Muscle of leg (tissue), 11 donors: ENCODE results near the gene NOP58. TPM values are rescaled to one million over a fixed set of nuclear protein-coding genes. Genes with fewer than 3 reads are reported as not detected.
"Not testable (repeated sequence)": the region's sequence is repeated elsewhere in the genome, so short reads cannot be mapped to it uniquely, and the experiment has no call there.

ENCODE experiments used
- DNase-seq: peaks from one replicate; pipeline ENCODE4 v3.0.0; 2013
- H3K27ac ChIP-seq: one replicate; pipeline ENCODE4 v1.5.1; 2013; ENCODE audit warnings: mild to moderate bottlenecking, low read length, control low read depth
- H3K27me3 ChIP-seq: one replicate; pipeline ENCODE4 v1.6.1; 2013; ENCODE audit warnings: low read length; ENCODE audit not compliant: control insufficient read depth, insufficient read depth
- H3K36me3 ChIP-seq: one replicate; pipeline ENCODE4 v1.6.1; 2013; ENCODE audit warnings: low read length; ENCODE audit not compliant: control insufficient read depth, insufficient read depth
- H3K4me1 ChIP-seq: one replicate; pipeline ENCODE4 v1.6.1; 2013; ENCODE audit warnings: low read length; ENCODE audit not compliant: control insufficient read depth, insufficient read depth
- H3K4me3 ChIP-seq: one replicate; pipeline ENCODE4 v1.5.1; 2013; ENCODE audit warnings: low read length, control low read depth
- H3K9me3 ChIP-seq: replicated peaks from 2 replicates; pipeline ENCODE4 v1.6.1; 2013; ENCODE audit warnings: low read depth, low read length; ENCODE audit not compliant: control insufficient read depth
- WGBS: methylation state at CpG from one replicate; pipeline ENCODE4 v1.1.5; 2013; ENCODE audit warnings: missing lambda C conversion rate; ENCODE audit not compliant: insufficient coverage; 5-methylcytosine and 5-hydroxymethylcytosine counted together
- polyA plus RNA-seq, 8 donors: library from polyadenylated mRNA; unstranded; fragments of 120-200 nt; gene quantifications; one replicate each; pipeline versions ENCODE4 v1.2.1 to v1.2.3, GENCODE V29; 2013; ENCODE audit warnings: inconsistent platforms in 1 of 8, low replicate concordance in 1 of 8; ENCODE audit not compliant: insufficient read length in 8 of 8, insufficient read depth in 1 of 8
- total RNA-seq: library from RNA; stranded (reverse); fragments of 120-200 nt; gene quantifications from one replicate; pipeline ENCODE4 v1.2.4, GENCODE V29; 2013

The NOP58 gene
- total and polyA plus RNA-seq, 9 donors, result 56.6 to 72.3 (median 64.2) TPM

DNA sequence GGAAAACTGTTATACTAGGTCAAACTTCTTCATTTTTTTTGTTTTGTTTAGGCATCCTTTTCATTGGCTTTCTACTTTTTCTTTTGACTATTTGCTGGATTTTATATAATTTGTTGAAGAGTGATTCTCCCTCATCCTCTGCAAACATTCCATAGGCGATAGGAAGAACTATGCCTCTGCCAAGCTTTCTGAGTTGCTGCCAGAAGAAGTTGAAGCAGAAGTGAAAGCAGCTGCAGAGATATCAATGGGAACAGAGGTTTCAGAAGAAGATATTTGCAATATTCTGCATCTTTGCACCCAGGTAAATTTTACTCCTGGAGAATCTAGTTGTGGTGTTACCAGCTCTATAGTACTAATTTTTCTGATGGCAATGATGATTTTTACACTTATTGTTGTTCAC lies 25.4 kb downstream of the NOP58 start:
- Histone ChIP-seq H3K27me3 (no peaks in the 10 kb centered on the region), H3K36me3 (peaks cover 43% of the 10 kb centered on the region), H3K4me1 (no peaks in the 10 kb centered on the region), H3K4me3 (no peak overlapping the region), H3K9me3 (no peaks in the 10 kb centered on the region), H3K27ac (no peak overlapping the region)
- DNase-seq, result peak; percentile 62
- WGBS, result no CpG with 5 or more reads among the region's 1 CpG

DNA sequence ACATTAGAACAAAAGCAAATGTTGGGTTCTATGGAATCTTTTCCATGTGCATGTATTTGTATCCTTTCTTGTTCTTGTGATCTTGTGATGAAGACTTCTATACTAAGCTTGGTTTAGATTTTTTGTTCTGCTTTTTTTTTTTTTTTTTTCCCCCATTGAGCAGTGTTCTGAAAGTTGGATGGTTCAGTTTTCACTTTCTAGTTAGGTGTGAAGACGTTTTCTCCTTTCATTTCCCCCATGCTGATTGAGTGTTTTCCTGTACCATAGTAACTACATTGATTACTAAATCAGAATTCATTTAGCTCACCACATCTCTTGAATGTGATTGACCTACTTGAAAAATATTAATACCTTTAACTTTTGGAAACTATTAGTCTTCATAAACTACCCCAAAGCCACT lies 34.1 kb downstream of the NOP58 start:
- no peaks in the 10 kb centered on the region for H3K4me1 ChIP-seq
- no peaks in the 10 kb centered on the region for H3K27me3 ChIP-seq
- H3K36me3 ChIP-seq, result peaks cover 26% of the 10 kb centered on the region
- H3K27ac ChIP-seq, result no peak overlapping the region
- no CpG with 5 or more reads among the region's 1 CpG for WGBS
- H3K9me3 ChIP-seq, result no peaks in the 10 kb centered on the region
- DNase-seq, result no peak
- H3K4me3 ChIP-seq, result no peak overlapping the region

DNA sequence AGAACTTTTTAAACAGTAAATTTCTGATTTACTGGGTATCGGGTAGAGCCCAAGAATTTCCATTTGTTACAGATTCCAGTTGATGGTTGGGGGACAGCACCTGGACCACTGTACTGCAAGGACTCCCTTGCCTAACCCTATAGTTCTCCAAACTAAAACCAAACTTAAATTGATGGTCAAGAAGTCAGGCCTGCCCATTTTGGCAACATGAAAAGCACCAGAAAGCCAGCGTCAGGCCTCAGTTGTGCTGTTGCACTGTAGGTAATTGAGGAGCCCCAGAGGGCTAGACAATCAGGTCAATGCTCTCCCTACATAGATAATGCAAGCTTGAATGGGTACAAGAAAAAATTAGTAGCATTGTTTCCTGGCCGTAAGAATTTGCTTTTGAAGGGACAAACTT lies 40.5 kb downstream of the NOP58 start:
- no CpG with 5 or more reads among the region's 3 CpGs for WGBS
- H3K27ac ChIP-seq, result no peak overlapping the region
- peaks cover 4% of the 10 kb centered on the region for H3K4me1 ChIP-seq
- DNase-seq, result no peak
- H3K36me3 ChIP-seq, result peaks cover 22% of the 10 kb centered on the region
- no peaks in the 10 kb centered on the region for H3K9me3 ChIP-seq
- H3K27me3 ChIP-seq, result no peaks in the 10 kb centered on the region
- no peak overlapping the region for H3K4me3 ChIP-seq

DNA sequence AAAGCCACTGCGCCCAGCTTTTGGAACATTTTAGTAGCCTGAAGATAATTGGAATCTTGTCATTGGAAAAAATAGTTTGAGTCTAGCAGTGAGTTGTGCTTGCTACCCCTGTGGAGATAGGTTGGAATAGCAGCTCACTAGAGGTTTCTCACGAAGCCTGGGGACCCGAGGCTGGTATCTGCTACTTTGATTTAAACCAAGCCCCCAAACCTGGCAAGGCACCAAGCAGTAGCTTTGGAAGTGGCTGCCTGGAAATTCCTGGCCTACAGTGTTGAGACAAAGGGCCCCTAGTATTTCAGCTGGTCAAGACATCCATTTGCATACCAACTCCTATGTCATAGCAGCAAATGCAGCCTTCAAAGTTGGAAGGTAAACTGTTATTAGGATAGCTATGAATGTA lies 42.1 kb downstream of the NOP58 start:
- Histone ChIP-seq H3K4me1 (peaks cover 4% of the 10 kb centered on the region), H3K27ac (no peak overlapping the region), H3K4me3 (no peak overlapping the region), H3K9me3 (no peaks in the 10 kb centered on the region), H3K36me3 (peaks cover 19% of the 10 kb centered on the region), H3K27me3 (no peaks in the 10 kb centered on the region)
- 50% methylated on average over 2 of the region's 3 CpGs for WGBS
- DNase-seq, result peak; percentile 9

DNA sequence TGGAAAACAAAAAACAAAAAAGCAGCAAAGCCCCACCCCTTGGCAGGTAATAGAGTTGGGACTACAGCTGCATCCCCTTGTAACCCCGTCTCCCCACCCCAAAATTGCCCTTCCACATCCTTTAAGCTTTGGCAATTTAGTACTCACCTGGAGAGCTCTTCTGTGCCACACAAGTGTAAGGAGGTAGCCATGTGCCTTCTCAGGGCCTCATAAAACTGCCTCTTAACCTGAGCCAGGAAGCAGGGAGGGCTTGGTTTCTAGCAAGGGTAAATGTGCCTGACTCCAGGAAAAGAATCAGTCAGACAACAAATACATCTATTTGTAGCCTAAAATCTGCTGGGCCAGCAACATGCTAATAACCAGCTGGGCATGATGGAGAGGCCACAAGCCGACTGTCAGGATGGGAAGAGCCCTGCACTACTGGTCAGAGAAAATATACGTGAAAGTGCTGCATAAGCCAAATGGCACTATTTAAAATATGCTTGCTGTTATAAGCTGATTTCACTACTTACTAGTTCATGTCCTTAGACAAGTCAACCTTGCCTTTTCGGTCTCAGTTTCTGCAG lies 46.3 kb downstream of the NOP58 start:
- 60% methylated on average over 1 of the region's 4 CpGs for WGBS
- no peaks in the 10 kb centered on the region for H3K9me3 ChIP-seq
- peak; percentile 48 for DNase-seq

DNA sequence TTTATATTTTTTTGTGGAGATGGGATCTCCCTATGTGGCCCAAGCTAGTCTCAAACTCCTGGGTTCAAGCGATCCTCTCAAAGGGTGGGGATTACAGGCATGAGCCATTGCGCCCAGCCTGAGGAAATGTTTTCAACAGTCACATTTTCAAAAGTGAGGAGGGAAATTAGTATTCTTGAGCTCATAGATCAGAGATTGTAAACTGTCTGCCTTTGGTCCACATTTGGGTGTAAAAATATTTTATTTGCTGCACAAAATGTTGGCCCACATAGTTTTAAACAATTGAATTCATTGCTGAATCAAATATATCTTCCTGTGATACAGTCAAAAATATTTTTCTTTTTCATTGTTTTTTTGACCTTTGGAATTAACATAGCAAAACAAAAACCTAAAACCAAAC lies 48.6 kb downstream of the NOP58 start:
- DNase-seq, result no peak
- no peak overlapping the region for H3K4me3 ChIP-seq
- no peaks in the 10 kb centered on the region for H3K9me3 ChIP-seq
- WGBS, result 95% methylated on average over 2 of the region's 2 CpGs
- peaks cover 4% of the 10 kb centered on the region for H3K36me3 ChIP-seq
- H3K4me1 ChIP-seq, result peaks cover 6% of the 10 kb centered on the region
- H3K27me3 ChIP-seq, result no peaks in the 10 kb centered on the region
- H3K27ac ChIP-seq, result no peak overlapping the region

More for the DNA sequence above, 46.3 kb downstream of the NOP58 start:
- Histone ChIP-seq H3K4me3 (no peak overlapping the region), H3K4me1 (peaks cover 6% of the 10 kb centered on the region), H3K27me3 (no peaks in the 10 kb centered on the region), H3K27ac (no peak overlapping the region), H3K36me3 (peaks cover 4% of the 10 kb centered on the region)

DNA sequence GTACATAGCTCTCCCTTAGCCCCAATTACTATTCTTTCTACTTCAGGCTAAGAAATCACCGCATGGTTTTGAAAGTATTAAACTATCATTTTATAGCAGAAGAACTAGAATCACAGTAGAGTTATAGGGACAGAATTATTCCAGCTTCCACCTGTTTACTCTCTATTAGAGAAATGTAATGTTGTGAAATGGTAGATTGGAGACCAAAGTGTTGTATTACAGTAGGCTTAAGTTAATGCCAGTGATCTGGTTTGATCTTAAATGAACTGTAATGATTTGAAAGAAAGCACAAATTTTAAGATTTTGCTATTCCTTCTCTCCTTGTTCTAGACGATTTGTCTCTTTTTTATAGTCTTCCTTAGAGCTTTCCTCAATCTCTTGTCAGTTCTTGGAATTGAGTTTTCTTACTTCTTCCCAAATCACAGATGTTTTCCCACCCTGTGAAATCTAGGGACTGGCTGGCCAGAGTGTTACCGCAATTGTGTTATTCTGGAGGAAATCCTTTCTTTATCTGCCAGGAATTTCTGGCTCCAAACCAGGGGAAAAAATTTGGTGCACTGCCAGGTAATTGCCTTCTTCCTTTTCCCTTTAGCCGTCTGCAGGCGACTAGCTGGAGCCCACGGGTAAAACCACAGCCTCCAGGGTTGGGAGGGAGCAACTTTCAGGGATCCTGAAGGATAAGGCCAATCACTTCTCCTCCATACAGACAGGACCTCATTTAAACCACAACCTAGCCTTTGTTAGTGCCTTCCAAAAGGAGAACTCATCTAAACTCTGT lies 51.7 kb downstream of the NOP58 start:
- H3K4me3 ChIP-seq, result no peak overlapping the region
- peaks cover 6% of the 10 kb centered on the region for H3K4me1 ChIP-seq
- no peaks in the 10 kb centered on the region for H3K9me3 ChIP-seq
- WGBS, result 9% methylated on average over 4 of the region's 6 CpGs
- DNase-seq, result peak; percentile 93
- H3K27me3 ChIP-seq, result no peaks in the 10 kb centered on the region
- peak overlapping the region; percentile 77 for H3K27ac ChIP-seq
- peaks cover 5% of the 10 kb centered on the region for H3K36me3 ChIP-seq

DNA sequence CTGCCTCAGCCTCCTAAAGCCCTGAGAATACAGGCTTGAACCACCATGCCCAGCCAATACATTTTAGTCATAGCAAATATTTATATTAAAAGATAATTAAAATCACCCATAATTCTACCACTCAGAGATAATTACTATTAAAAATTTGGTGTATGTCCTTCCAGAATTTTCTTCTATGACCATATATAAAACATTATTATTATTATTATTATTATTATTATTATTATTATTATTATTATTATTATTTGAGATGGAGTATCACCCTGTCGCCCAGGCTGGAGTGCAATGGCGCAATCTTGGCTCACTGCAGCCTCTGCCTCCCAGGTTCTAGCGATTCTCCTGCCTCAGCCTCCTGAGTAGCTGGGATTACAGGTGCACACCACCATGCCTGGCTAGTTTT lies 54.8 kb downstream of the NOP58 start:
- not testable (repeated sequence) for H3K4me1 ChIP-seq, H3K27ac ChIP-seq, H3K9me3 ChIP-seq, H3K4me3 ChIP-seq, DNase-seq, H3K27me3 ChIP-seq
- H3K36me3 ChIP-seq, result peaks cover 16% of the 10 kb centered on the region
- WGBS, result no CpG with 5 or more reads among the region's 3 CpGs

DNA sequence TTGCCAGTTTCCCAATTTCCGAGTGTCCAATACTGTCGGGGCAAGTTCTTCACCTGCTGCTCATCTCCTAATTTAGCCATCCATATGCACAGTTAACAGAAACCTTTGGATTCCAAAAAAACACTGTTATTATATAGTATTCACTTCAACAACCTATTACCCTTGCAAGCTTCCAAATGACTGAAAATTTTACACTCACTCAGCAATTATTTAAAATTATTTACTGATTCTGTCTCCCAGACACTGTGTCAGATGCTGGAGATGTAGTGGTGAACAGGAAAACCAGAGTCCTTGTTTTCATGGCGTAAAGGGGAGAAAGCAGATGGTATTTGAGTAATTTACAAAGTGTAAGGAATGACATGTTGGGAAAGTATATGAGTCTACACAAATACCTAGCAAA lies 56.9 kb downstream of the NOP58 start:
- peaks cover 21% of the 10 kb centered on the region for H3K36me3 ChIP-seq
- H3K4me1 ChIP-seq, result peaks cover 2% of the 10 kb centered on the region
- H3K9me3 ChIP-seq, result no peaks in the 10 kb centered on the region
- DNase-seq, result no peak
- no peaks in the 10 kb centered on the region for H3K27me3 ChIP-seq
- WGBS, result 100% methylated on average over 1 of the region's 3 CpGs
- H3K27ac ChIP-seq, result no peak overlapping the region
- no peak overlapping the region for H3K4me3 ChIP-seq

DNA sequence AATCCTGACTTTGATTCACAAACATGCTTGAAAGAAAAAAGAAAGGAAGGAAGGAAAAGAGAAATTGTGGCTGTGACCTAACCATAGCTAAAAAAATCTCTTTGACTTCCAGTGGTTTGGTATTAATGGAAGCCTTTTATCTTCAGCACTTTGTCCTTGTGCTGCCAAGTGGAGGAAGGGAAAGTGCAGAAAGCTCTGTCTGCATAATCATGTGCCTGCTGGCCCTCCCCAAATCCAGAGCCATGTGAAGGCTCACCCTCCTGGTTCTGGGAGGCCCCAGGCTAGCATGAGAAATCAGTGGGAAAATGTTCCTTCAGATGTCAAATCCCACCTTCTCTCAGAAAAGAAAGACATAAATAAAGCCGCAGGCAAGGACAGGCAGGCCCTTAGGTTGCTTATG lies 62.3 kb downstream of the NOP58 start:
- no peaks in the 10 kb centered on the region for H3K27me3 ChIP-seq
- H3K27ac ChIP-seq, result no peak overlapping the region
- no CpG with 5 or more reads among the region's 1 CpG for WGBS
- H3K36me3 ChIP-seq, result peaks cover 16% of the 10 kb centered on the region
- no peaks in the 10 kb centered on the region for H3K9me3 ChIP-seq
- no peaks in the 10 kb centered on the region for H3K4me1 ChIP-seq
- no peak for DNase-seq
- H3K4me3 ChIP-seq, result no peak overlapping the region
